DMS153 (cell line): ENCODE results near the gene CAMTA1.

Experiments used
- DNase-seq: peaks from one replicate; lab custom pipeline; 2025; lab: John Stamatoyannopoulos, UW

Gene CAMTA1

GRCh38 chr1:7229696-7230631 lies 444.7 kb downstream of the CAMTA1 start:
- DNase-seq = no peak

- DNase-seq = no peak
Measured at GRCh38 chr1:7232441-7233236, 447.4 kb downstream of the CAMTA1 start.

DNA sequence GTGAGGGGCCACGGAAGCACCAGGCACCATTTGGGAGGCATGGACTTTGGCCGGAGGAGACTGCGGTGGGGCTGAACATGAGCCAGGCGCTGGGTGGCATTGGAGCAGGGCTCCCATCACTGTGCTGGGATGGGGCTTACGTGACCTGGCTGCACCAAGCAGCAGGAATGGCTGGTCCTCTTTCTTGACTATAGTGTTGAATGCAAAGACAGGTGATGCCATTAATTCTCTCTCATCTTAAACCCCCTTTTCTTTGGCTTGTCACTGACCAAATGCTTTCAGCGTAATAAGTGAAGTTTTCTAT lies 447.9 kb downstream of the CAMTA1 start:
- no peak for DNase-seq

- DNase-seq = no peak
Measured at GRCh38 chr1:7233646-7234470, 448.6 kb downstream of the CAMTA1 start.

GRCh38 chr1:7234471-7234755 lies 449.2 kb downstream of the CAMTA1 start:
- DNase-seq = no peak

DNA sequence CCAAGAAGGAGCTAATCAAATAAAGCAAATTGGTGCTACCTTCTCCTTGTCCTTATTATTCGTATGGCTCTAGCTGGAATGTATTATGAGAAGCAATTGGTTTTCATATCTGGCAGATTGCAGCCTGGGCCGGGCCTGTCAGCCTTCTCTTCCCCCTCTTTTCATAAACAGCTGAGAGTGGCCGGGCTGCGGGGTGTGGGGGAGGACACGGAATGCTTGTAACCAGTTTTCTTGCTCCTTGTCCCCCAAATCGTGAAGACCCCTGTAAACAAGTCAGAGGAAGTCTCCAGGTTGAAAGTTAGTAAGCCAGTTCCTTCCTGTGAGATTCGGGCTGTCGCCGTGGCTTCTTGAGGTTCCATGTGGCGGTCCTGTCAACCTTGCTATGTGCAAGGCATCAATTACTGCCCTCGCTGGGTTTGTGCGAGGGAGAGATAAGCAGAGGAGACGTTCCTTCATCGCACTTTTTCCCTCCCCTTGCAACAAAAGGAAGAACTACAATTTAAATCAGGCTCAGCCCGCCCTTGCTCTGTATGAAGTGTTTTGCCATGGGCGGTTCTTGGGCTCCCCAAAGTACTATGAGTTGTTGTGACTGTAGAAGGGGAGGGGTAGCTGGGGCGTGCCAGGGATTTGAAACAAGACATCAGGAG lies 450.7 kb downstream of the CAMTA1 start:
- DNase-seq = no peak

DNA sequence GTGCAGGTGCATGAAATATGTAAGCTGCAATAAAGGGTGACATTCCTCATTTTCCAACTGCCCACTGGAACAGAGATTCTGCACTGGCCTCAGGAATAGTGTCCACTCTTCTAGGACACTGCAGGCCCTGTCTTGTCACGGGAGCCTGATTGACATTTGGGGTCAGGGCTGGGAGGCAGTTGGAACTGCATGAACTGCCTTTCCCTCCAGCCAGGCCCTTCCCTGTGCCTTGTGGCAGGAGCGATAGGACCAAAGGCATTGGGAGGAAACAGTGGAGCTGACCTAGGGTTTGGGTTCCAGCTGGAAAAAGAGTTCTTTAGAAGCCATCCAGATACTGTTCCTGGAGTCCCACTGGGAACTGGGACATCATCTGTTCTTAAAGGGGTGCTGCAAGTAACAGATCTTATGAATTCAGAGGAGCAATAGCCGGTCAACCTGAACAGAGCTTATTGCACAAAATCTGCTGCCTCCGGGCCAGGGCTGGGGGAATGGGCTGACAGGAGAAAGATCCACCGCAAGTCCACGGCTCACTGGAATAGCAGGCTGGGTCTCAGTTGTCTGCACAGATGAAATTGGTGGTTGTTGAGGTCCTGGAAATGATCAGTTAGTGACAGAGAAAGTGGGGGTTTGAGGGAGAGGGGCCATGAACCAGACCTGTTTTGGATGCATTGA lies 451.7 kb downstream of the CAMTA1 start:
- no peak for DNase-seq

- DNase-seq = no peak
Measured at GRCh38 chr1:7247158-7247557, 461.9 kb downstream of the CAMTA1 start.

DNA sequence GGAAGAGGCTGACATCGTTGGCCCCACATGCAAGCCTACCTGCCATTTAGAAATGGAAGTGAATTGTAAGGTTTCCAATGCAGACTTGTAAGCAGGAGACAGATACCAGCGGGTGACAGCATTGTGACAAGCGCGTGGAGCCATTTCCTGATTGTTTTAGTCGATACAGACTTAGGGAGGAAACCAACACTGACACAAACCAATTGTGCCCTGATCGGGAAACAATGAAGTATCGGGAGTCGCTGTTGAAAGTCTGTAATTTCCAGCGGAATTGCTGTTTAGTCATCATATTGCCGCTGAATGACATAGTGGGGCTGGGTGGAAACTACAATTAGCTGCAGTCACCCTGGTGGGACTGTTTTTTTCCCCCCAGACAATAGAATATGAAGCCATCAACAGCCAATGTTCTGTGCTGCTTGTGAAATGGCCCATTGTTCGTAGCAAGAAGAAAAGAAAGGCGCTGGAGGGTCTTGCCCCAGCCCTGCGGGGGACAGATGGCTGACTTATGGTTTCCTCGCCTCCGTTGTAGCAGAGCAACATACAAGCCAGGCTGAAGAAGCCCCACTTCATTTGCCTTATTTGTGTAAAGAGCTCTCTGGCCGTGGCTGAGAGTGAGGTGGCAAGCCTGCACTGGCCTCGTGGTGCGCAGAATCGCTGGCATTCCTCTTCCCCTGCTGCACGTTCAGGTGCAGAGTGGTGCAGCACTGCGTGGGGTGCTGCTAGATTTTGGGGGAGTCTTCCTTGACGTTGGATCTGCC lies 462.7 kb downstream of the CAMTA1 start:
- peak; percentile 34 for DNase-seq

DNA sequence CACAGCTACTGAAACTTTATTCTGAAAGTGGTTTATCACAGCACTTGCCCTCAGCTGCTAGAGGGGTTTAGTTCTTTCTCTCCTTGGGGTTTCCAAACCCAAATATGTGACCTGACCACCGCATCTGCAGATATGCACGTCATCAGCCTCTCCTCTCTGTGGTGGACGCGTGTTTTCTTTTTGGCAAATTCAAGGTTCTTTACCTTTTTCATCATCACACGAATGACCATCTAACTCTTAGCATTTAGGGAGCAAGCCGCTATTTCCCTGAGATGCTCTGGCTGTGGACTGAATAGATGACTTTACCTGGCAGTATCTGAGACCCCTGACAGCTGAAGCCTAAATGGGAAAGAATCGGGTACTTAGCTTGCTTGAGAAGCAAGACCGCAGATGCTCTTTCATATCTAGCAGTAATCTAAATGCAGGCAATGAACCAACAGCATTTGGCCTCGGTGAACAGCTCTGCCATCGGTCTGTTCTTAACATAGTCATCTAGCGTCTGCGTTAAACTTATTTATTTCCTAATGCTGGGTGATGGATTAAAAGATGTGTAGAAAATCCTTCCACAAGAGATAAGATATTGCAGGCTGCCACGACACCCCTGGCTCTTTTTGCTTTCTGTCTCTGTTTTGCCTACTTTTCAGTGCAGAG lies 463.4 kb downstream of the CAMTA1 start:
- DNase-seq = no peak

DNA sequence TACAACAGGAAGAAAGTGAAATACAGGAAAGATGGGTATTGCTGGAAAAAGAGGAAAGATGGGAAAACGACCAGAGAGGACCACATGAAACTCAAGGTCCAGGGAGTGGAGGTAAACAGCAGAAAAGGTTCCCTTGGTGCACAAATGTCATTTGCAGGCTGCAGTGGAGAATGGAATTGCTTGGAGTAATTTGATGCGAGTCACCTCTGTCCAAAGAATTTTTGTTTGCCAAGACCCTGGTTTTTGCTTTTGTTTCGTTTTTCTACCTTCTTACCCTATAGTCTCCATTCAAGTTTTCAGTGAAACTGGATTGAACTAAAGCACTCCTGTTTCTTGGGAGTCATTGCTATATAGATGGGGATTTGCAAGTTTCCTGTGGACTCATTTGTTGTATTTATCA lies 464.3 kb downstream of the CAMTA1 start:
- DNase-seq = no peak

GRCh38 chr1:7250176-7250575 lies 464.9 kb downstream of the CAMTA1 start:
- no peak for DNase-seq

- DNase-seq = no peak
Measured at GRCh38 chr1:7250597-7251453, 465.6 kb downstream of the CAMTA1 start.

DNA sequence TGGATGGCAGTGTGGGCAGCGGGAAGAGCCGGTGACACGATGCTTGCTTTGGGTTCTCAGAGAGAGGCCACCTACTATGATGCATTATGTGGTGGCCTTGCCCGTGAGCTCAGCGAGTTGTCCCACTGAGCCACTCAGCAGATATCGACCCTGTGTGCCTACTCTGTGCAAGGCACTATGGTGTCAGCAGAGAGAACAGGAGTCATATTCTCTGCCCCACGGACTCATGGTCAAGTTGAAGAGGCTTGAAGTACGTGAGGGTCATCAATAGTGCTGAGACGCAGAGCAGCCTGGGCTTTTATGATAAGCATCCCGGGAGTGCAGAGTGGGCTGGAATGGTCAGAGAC lies 466.2 kb downstream of the CAMTA1 start:
- DNase-seq = no peak

GRCh38 chr1:7252411-7253117 lies 467.3 kb downstream of the CAMTA1 start:
- no peak for DNase-seq

DNA sequence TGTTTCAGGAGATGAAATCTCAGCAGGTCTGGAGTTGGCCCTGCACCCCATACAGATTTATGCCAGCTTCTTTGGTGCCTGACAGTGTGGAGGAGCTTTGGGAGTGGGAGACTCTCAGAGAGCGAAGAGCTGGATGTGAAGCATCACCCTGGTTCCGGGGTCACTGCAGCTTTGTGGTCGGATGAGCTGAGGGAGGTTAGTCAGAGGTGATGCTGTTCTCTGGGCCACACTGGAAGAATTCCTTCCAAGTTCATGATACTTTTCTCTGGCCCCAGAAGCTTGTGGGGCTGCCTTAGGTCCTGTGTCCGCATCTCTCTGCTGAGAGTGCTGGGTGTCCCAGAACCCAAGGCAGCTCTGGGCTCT lies 467.8 kb downstream of the CAMTA1 start:
- no peak for DNase-seq

DNA sequence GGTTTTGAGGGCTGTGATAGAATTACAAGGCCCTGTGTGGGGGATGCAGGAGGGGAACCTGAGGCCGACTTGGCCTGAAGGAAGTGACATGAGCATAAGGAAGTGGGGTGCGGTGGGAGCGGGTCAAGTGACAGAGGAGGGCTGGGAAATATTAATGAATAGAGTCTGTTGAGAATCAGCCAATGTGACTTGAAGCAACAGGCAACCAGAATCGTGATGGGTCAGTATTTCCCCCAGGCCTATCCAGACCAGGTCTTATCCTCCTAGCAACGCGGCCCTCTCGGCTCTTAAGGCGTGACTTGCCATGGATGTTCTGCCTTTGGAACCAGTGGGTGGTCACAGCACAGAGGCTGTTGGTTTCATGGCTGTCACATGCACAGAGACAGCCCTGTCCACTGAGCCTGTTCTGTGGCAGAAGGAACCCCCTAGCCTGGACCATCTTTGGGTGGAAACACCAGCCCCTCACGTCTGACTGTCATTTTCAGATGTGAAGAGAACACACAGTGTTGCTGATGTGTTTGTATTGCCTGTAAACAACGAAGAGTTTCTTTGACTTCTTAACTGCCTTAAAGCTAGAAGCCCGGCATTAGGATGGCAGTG lies 468.8 kb downstream of the CAMTA1 start:
- no peak for DNase-seq

DNA sequence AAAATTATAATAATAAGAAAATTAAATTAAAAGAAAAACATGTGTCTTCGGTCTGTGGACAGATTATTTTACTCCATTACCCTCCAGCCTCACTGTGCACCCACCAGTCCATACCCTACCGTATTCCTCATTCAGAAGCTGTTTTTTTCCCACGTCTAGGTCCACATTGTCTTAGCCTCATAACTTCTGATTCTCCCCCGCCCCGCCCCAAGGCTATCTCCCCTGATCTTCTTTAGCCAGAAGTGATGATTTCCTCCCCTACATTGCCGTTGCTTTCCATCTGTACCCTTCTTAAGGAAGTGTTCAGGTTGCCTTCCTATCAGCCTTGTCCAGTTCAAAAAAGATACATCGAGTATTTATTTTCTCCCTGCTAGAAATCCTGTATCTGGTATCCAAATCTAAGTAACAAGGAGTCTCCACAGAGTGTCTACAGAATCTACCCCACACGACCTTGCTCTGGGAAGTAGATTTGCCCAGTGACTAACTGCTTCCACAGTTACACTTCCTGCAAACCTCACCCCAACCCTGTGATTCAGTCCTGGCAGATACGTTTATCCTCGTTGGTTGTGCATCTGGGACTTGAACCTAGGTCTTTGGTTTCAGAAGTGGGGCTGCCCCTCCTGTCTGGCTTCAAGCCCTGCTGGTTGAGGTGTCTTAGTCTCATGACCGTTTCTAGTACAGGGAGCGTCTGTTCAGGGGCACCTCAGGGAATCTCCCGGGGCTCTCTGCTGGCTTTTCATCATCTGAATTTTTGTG lies 470.2 kb downstream of the CAMTA1 start:
- DNase-seq = no peak
